Subcutaneous abdominal adipose tissue (tissue), 5 donors: Measurements from ENCODE around the gene VGLL1.

Source experiments
- H3K27ac ChIP-seq: one replicate; pipeline ENCODE4 v1.7.0; 2013; ENCODE audit warnings: low read depth, mild to moderate bottlenecking, inconsistent platforms, low read length, moderate library complexity
- H3K27me3 ChIP-seq, 5 donors: one replicate each; pipeline ENCODE4 v1.7.0; 2013; ENCODE audit warnings: low read length in 5 of 5, inconsistent platforms in 1 of 5; ENCODE audit not compliant: control insufficient read depth in 5 of 5, insufficient read depth in 4 of 5
- H3K36me3 ChIP-seq, 5 donors: one replicate each; pipeline ENCODE4 v1.7.0; 2013; ENCODE audit warnings: low read length in 5 of 5; ENCODE audit not compliant: control insufficient read depth in 5 of 5, insufficient read depth in 5 of 5
- H3K4me1 ChIP-seq, 5 donors: one replicate each; pipeline ENCODE4 v1.7.0; 2013; ENCODE audit warnings: low read length in 5 of 5, mild to moderate bottlenecking in 3 of 5, moderate library complexity in 1 of 5; ENCODE audit not compliant: control insufficient read depth in 5 of 5, insufficient read depth in 5 of 5
- H3K4me3 ChIP-seq, 5 donors: one replicate each; pipeline ENCODE4 v1.7.0; 2013; ENCODE audit warnings: low read length in 5 of 5, low read depth in 1 of 5
- H3K9ac ChIP-seq, 5 donors: one replicate each; pipeline ENCODE4 v1.7.0; 2013; ENCODE audit warnings: low read length in 5 of 5, mild to moderate bottlenecking in 4 of 5, moderate library complexity in 3 of 5
- H3K9me3 ChIP-seq, 5 donors: one replicate each; pipeline ENCODE4 v1.7.0; 2013; ENCODE audit warnings: low read length in 5 of 5; ENCODE audit not compliant: control insufficient read depth in 5 of 5
- donor health status: healthy.
- donor health status: healthy.
- donor health status: healthy.
- donor health status: healthy.
- donor health status: healthy.

The VGLL1 gene

DNA sequence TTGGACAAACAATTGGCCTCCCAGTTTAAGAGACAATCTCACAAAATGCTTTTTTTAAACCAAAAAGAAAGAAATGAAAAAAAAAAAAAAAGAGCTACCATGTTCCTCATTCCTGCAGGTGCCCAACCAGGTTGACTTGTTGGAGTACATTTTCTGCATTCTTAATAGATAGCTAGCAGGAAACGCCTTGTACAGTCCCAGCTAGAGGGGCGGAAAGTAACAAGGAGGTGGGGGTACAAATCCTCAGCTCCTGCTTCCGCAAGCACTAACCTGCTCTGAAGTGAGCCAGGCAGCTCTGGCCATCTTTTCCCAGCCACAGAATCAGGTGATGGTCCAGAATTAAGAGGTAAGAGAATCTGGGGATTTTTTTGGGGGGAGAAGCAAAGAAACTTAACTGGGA is at the start of gene VGLL1:
TSS of gene VGLL1 (plus strand) at position 265 of the 400 bp plus-strand sequence. CDS start 3,806 bp downstream, outside the sequence.
- Histone ChIP-seq H3K4me3 (no peak within 1 kb of the TSS), H3K27ac (no peak within 1 kb of the TSS), H3K4me1 (peaks cover 0 to 1% (median under 1%) of the 10 kb centered on the region in 5 donors), H3K27me3 (peaks cover 3 to 11% (median 8%) of the 10 kb centered on the region in 5 donors), H3K9ac (no peak within 1 kb of the TSS), H3K36me3 (no peaks in the 10 kb centered on the region), H3K9me3 (no peaks in the 10 kb centered on the region)

- H3K9me3 ChIP-seq = peaks cover 0 to 2% (median 0%) of the 10 kb centered on the region in 5 donors
- H3K27ac ChIP-seq = no peak within 1 kb of the TSS
- no peak within 1 kb of the TSS for H3K4me3 ChIP-seq
- H3K36me3 ChIP-seq = no peaks in the 10 kb centered on the region
- H3K4me1 ChIP-seq = no peaks in the 10 kb centered on the region
- no peak within 1 kb of the TSS for H3K9ac ChIP-seq
- peaks cover 19 to 33% (median 30%) of the 10 kb centered on the region in 5 donors for H3K27me3 ChIP-seq
Measured at GRCh38 chrX:136487647-136488046, 44.4 kb upstream of the VGLL1 start, which contains the start of gene BRS3. BRS3 (plus strand) TSS chrX:136487947; CDS start chrX:136488115, 168 bp downstream.

GRCh38 chrX:136488706-136489105 is 43.3 kb upstream of the VGLL1 start:
- peaks cover 17 to 33% (median 27%) of the 10 kb centered on the region in 5 donors for H3K27me3 ChIP-seq
- no peaks in the 10 kb centered on the region for H3K4me1 ChIP-seq
- H3K27ac ChIP-seq = no peak overlapping the region
- H3K9me3 ChIP-seq = peaks cover 0 to 2% (median 0%) of the 10 kb centered on the region in 5 donors
- no peak overlapping the region for H3K9ac ChIP-seq
- H3K4me3 ChIP-seq = no peak overlapping the region
- H3K36me3 ChIP-seq = no peaks in the 10 kb centered on the region

DNA sequence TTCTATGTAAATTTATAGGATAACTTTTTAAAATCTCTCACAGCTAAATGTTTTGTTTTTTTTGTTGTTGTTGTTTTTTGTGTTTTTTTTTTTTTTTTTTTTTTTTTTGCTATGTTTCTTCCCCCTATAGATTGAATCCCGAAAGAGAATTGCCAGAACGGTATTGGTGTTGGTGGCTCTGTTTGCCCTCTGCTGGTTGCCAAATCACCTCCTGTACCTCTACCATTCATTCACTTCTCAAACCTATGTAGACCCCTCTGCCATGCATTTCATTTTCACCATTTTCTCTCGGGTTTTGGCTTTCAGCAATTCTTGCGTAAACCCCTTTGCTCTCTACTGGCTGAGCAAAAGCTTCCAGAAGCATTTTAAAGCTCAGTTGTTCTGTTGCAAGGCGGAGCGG is 40.2 kb upstream of the VGLL1 start:
- H3K27ac ChIP-seq = no peak overlapping the region
- H3K36me3 ChIP-seq = no peaks in the 10 kb centered on the region
- no peak overlapping the region for H3K4me3 ChIP-seq
- peaks cover 0 to 2% (median 0%) of the 10 kb centered on the region in 5 donors for H3K9me3 ChIP-seq
- H3K4me1 ChIP-seq = peaks cover 0 to 5% (median 4%) of the 10 kb centered on the region in 5 donors
- H3K27me3 ChIP-seq = peaks cover 12 to 35% (median 22%) of the 10 kb centered on the region in 5 donors
- H3K9ac ChIP-seq = no peak overlapping the region

- H3K27me3 ChIP-seq = peaks cover 12 to 35% (median 20%) of the 10 kb centered on the region in 5 donors
- no peaks in the 10 kb centered on the region for H3K36me3 ChIP-seq
- no peak overlapping the region for H3K4me3 ChIP-seq
- no peak overlapping the region for H3K9ac ChIP-seq
- H3K27ac ChIP-seq = no peak overlapping the region
- H3K4me1 ChIP-seq = peaks cover 0 to 10% (median 6%) of the 10 kb centered on the region in 5 donors
- no peaks in the 10 kb centered on the region for H3K9me3 ChIP-seq
Measured at GRCh38 chrX:136493011-136493410, 39.0 kb upstream of the VGLL1 start.

DNA sequence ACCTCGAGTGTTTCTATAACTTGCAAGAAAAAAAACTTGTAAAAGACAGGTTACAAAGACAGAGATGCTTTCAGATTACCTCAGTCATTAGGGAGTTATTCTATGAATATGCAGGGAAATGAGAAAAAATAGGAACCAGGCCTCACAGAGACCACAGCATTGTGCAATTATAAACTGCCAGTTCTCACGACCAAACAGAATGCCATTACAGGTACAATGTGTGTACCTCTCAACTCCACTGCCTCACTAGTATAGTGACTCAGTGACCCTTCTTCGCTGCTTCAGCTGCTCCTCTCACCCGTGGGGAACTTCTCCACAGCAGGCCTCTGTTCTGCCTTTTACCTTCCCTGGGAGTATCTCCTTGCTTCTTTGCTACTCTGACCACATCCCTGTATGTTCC is 37.0 kb upstream of the VGLL1 start:
- no peak overlapping the region for H3K27ac ChIP-seq
- H3K4me3 ChIP-seq = no peak overlapping the region
- peaks cover 0 to 19% (median 13%) of the 10 kb centered on the region in 5 donors for H3K4me1 ChIP-seq
- no peak overlapping the region for H3K9ac ChIP-seq
- peaks cover 10 to 28% (median 15%) of the 10 kb centered on the region in 5 donors for H3K27me3 ChIP-seq
- H3K9me3 ChIP-seq = no peaks in the 10 kb centered on the region
- H3K36me3 ChIP-seq = no peaks in the 10 kb centered on the region

DNA sequence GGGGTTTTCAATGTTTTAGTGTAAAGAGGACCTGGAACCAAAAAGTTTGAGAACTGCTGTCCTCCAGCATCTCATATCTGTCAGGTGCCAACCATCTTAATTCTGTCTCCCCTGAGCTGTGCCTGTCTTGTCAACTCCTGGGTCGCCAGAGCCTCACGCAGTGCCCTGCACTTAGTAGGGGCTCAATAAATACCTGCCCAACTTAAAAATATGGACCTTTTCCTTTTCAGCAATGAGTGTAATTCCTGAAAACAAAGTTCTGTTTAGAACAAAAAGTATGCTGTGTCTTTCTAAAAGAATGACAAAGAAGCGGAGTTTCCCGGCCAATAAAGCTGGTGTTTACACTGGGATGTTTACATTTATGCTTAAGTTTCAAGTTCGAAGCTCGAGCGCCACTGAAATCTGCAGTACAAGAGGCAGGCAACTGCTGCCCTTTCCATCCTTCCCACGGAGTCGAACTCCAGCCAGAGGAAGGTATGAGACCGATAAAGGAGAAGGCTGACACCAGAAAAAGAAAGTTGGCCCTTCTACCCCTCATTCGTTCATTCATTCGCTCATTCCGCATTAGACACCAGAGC is 35.7 kb upstream of the VGLL1 start:
- H3K27me3 ChIP-seq = peaks cover 2 to 16% (median 9%) of the 10 kb centered on the region in 5 donors
- H3K36me3 ChIP-seq = peaks cover 0 to 11% (median 1%) of the 10 kb centered on the region in 5 donors
- H3K9me3 ChIP-seq = no peaks in the 10 kb centered on the region
- peak overlapping the region; percentile 30 to 79 (median 66) for H3K9ac ChIP-seq
- H3K27ac ChIP-seq = peak overlapping the region; percentile 73
- H3K4me1 ChIP-seq = peaks cover 0 to 19% (median 13%) of the 10 kb centered on the region in 5 donors
- peak overlapping the region; percentile 48 to 90 (median 71) for H3K4me3 ChIP-seq

DNA sequence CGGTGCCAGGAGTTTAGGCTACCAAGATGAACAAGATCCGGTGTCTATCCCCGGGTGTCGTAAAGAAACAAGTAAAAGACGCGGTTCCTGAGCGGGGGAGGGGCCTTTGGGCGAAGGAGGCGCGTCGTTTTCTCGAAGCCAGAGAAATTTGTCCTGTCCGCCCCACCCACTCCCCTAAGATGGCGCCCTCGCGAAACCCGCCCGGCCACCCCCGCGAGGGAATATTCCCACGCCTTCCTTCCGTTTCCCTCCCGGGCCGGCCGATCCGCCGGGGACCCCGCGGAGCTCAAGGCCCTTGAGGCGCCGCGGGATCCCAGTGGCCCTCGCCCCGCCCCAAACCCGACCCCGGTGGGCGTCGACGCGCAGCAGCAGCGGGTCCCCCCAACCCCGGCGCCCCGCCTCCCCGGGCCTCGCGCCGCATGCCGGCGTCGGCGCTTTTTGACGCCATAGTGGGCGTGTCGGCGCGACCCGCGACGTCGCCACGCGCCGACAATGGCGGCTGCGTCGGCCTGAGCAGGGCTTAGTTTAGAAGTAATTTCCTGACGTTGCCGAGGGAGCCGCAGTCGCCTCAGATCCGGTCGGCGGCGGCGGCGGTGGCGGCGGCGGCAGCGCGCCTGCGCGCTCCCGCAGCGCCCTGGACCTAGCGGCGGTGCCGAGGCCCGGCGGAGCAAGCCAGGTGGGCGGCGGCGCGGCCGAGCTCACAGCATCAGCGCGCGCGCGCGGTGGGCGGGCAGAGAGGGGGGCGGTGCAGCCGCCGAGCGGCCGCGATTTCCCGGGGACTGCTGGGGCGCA is 35.1 kb upstream of the VGLL1 start:
- peak overlapping the region; percentile 54 to 90 (median 71) for H3K4me3 ChIP-seq
- peak overlapping the region; percentile 73 for H3K27ac ChIP-seq
- no peaks in the 10 kb centered on the region for H3K9me3 ChIP-seq
- H3K27me3 ChIP-seq = peaks cover 0 to 12% (median 4%) of the 10 kb centered on the region in 5 donors
- H3K9ac ChIP-seq = peak overlapping the region; percentile 30 to 79 (median 66)
- H3K4me1 ChIP-seq = peaks cover 0 to 19% (median 13%) of the 10 kb centered on the region in 5 donors
- H3K36me3 ChIP-seq = peaks cover 0 to 16% (median 7%) of the 10 kb centered on the region in 5 donors

DNA sequence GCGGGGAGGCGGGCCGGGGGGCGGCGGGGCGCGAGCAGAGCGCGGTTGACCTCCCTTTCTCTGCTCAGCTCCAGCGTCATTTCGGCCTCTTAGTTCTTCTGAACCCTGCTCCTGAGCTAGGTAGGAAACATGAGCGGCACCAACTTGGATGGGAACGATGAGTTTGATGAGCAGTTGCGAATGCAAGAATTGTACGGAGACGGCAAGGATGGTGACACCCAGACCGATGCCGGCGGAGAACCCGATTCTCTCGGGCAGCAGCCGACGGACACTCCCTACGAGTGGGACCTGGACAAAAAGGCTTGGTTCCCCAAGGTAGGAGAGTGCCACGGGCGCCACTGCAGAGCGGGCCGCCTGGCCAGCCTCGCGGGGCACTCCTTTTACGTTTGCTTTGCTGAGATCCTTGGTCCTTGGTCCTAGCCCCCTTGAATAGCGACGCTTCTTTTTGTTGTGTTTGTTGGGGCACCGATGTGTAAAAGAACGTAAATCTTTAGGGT is 34.4 kb upstream of the VGLL1 start, which contains the start of gene HTATSF1:
TSS of gene HTATSF1 (plus strand) at position 37 of the 497 bp plus-strand sequence. CDS start at position 130, 93 bp downstream.
- Histone ChIP-seq H3K9ac (peak within 1 kb of the TSS; percentile 30 to 79 (median 66)), H3K27me3 (peaks cover 0 to 6% (median 0%) of the 10 kb centered on the region in 5 donors), H3K4me3 (peak within 1 kb of the TSS; percentile 54 to 90 (median 71)), H3K4me1 (peaks cover 0 to 19% (median 13%) of the 10 kb centered on the region in 5 donors), H3K36me3 (peaks cover 0 to 19% (median 9%) of the 10 kb centered on the region in 5 donors), H3K9me3 (no peaks in the 10 kb centered on the region), H3K27ac (peak within 1 kb of the TSS; percentile 73)
